KOPT-K1 (cell line): ENCODE measurements around the gene LDB3.
"Not testable (repeated sequence)": the region's sequence is repeated elsewhere in the genome, so short reads cannot be mapped to it uniquely, and the experiment has no call there.

Source experiments
- H3K27ac ChIP-seq: fragments of 200-600 bp; sonication (generic); 2 replicates; pipeline ENCODE4 v1.5.1; 2016; ENCODE audit warnings: antibody characterized with exemption, mild to moderate bottlenecking, low read depth, low read length; ENCODE audit not compliant: poor library complexity, severe bottlenecking
- H3K36me3 ChIP-seq: fragments of 200-600 bp; sonication (generic); 2 replicates; pipeline ENCODE4 v1.5.1; 2017; ENCODE audit warnings: antibody characterized with exemption, mild to moderate bottlenecking, low read length, moderate library complexity; ENCODE audit not compliant: insufficient read depth
- H3K9me3 ChIP-seq: fragments of 200-600 bp; sonication (generic); 2 replicates; pipeline ENCODE4 v1.5.1; 2017; ENCODE audit warnings: antibody characterized with exemption, low read length, mild to moderate bottlenecking; ENCODE audit not compliant: insufficient read depth, poor library complexity, severe bottlenecking

LDB3 gene, protein sequence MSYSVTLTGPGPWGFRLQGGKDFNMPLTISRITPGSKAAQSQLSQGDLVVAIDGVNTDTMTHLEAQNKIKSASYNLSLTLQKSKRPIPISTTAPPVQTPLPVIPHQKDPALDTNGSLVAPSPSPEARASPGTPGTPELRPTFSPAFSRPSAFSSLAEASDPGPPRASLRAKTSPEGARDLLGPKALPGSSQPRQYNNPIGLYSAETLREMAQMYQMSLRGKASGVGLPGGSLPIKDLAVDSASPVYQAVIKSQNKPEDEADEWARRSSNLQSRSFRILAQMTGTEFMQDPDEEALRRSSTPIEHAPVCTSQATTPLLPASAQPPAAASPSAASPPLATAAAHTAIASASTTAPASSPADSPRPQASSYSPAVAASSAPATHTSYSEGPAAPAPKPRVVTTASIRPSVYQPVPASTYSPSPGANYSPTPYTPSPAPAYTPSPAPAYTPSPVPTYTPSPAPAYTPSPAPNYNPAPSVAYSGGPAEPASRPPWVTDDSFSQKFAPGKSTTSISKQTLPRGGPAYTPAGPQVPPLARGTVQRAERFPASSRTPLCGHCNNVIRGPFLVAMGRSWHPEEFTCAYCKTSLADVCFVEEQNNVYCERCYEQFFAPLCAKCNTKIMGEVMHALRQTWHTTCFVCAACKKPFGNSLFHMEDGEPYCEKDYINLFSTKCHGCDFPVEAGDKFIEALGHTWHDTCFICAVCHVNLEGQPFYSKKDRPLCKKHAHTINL

GRCh38 chr10:86668297-86669165 is at the start of gene LDB3:
TSS of gene LDB3 (plus strand) at chr10:86668511. CDS start at chr10:86668692, 181 bp downstream.
- no peaks in the 10 kb centered on the region for H3K9me3 ChIP-seq
- H3K36me3 ChIP-seq: no peaks in the 10 kb centered on the region
- H3K27ac ChIP-seq: no peak within 1 kb of the TSS

DNA sequence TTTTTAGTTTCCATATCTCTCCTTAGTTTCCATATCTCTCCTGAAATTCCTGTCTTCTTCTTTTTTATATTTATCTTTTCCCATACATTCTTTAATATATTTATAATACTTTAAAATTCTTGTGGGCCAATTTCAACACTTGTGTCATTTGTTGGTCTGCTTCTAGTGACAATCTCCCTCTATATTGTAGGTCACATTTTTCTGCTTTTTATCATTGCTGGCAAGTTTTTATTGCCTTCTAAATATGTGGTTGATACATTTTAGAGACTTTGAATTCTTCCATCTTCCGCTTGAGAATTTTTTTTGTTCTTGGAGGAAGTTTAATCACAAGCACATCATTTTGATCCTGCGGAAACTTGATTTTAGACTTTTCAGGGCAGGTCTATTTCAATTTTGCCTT is 40.0 kb upstream of the LDB3 start:
- Histone ChIP-seq H3K36me3 (no peaks in the 10 kb centered on the region), H3K27ac (no peak overlapping the region), H3K9me3 (no peaks in the 10 kb centered on the region)

GRCh38 chr10:86630079-86630478 is 38.2 kb upstream of the LDB3 start:
- H3K27ac ChIP-seq: no peak overlapping the region
- no peaks in the 10 kb centered on the region for H3K9me3 ChIP-seq
- no peaks in the 10 kb centered on the region for H3K36me3 ChIP-seq

- H3K36me3 ChIP-seq: no peaks in the 10 kb centered on the region
- H3K27ac ChIP-seq: no peak overlapping the region
- H3K9me3 ChIP-seq: no peaks in the 10 kb centered on the region
Measured at GRCh38 chr10:86632009-86632800, 36.1 kb upstream of the LDB3 start.

DNA sequence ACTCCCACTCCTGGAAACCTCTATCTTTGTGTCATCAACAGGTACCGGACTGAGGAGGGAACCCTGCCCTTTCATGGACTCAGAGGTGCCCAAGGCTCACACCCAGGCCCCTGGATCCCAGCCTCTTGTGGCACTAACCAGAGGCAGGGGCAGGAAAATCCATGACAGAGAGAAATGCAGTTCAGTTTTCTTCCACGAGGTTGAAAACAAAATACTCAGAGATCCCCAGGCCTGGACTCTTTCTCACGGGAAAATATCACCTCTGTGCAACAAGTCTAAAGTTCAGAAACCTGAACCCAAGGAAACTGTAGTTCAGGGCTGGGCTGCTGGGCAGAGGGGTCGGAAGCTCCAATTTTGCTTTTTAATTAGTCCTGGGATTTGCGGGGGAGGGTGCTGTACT is 35.4 kb upstream of the LDB3 start:
- H3K36me3 ChIP-seq: no peaks in the 10 kb centered on the region
- H3K9me3 ChIP-seq: no peaks in the 10 kb centered on the region
- H3K27ac ChIP-seq: no peak overlapping the region

GRCh38 chr10:86635402-86635801 is 32.9 kb upstream of the LDB3 start:
- no peak overlapping the region for H3K27ac ChIP-seq

GRCh38 chr10:86636311-86636710 is 32.0 kb upstream of the LDB3 start:
- Histone ChIP-seq H3K27ac (no peak overlapping the region), H3K36me3 (no peaks in the 10 kb centered on the region), H3K9me3 (no peaks in the 10 kb centered on the region)

More at GRCh38 chr10:86635402-86635801, 32.9 kb upstream of the LDB3 start:
- H3K9me3 ChIP-seq: no peaks in the 10 kb centered on the region
- no peaks in the 10 kb centered on the region for H3K36me3 ChIP-seq

GRCh38 chr10:86642021-86642420 is 26.3 kb upstream of the LDB3 start:
- Histone ChIP-seq H3K9me3 (no peaks in the 10 kb centered on the region), H3K36me3 (no peaks in the 10 kb centered on the region), H3K27ac (no peak overlapping the region)

DNA sequence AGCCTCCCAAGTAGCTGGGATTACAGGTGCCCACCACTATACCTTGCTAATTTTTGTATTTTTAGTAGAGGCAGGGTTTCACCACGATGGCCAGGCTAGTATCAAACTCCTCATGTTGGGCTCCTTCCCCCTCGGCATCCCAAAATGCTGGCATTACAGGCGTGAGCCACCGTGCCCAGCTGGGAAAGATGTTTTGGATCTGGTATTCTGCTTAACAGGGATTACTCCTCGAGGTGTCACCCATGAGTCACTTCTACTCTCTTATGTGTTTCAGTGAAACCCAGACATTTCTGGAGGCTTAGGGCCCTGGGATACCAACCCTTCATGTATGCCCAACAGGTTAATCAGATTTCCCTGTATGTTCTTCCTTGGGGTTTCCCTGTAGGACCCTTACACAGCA is 25.8 kb upstream of the LDB3 start:
- no peaks in the 10 kb centered on the region for H3K36me3 ChIP-seq
- peak overlapping the region; percentile 57 for H3K27ac ChIP-seq
- no peaks in the 10 kb centered on the region for H3K9me3 ChIP-seq

- H3K36me3 ChIP-seq: no peaks in the 10 kb centered on the region
- no peaks in the 10 kb centered on the region for H3K9me3 ChIP-seq
- H3K27ac ChIP-seq: no peak overlapping the region
Measured at GRCh38 chr10:86644152-86644793, 24.0 kb upstream of the LDB3 start.

GRCh38 chr10:86644794-86645445 is 23.4 kb upstream of the LDB3 start:
- no peaks in the 10 kb centered on the region for H3K9me3 ChIP-seq
- no peaks in the 10 kb centered on the region for H3K36me3 ChIP-seq
- H3K27ac ChIP-seq: no peak overlapping the region

- H3K27ac ChIP-seq, H3K9me3 ChIP-seq, H3K36me3 ChIP-seq: not testable (repeated sequence)
Measured at GRCh38 chr10:86645621-86646165, 22.6 kb upstream of the LDB3 start.

DNA sequence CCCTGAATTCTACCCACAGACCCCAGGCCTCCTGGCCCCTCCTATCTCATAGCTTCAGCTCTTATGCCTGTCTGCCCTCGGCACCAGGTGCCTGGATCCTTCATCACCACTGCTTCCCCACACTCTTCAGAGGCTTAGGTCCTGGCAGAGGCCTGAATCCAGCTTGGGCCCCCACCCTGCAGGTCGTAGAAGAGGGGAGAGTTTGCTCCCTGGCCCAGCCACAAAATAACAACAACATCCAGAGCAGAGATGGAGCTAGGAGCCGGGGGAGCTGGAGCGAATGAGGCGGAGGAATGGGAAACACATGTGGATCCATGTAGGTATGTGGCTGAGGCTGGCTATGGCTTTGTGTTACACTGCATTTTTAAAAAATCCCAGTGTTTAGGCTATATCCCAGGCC is 21.8 kb upstream of the LDB3 start:
- Histone ChIP-seq H3K27ac (no peak overlapping the region), H3K9me3 (no peaks in the 10 kb centered on the region), H3K36me3 (no peaks in the 10 kb centered on the region)
